WI38 (cell line): ENCODE measurements around the gene RSRC1.

ENCODE experiments used
- H3K4me3 ChIP-seq: 2 replicates; pipeline ENCODE4 v1.5.1; 2011; ENCODE audit warnings: low read depth, mild to moderate bottlenecking, control low read depth, low read length
- TF ChIP-seq, protein P1 (sequence below): IDR thresholded peaks from 2 replicates; pipeline ENCODE4 v1.5.1; 2012; ENCODE audit warnings: low read depth, mild to moderate bottlenecking, control low read depth, low read length

RSRC1 gene

DNA sequence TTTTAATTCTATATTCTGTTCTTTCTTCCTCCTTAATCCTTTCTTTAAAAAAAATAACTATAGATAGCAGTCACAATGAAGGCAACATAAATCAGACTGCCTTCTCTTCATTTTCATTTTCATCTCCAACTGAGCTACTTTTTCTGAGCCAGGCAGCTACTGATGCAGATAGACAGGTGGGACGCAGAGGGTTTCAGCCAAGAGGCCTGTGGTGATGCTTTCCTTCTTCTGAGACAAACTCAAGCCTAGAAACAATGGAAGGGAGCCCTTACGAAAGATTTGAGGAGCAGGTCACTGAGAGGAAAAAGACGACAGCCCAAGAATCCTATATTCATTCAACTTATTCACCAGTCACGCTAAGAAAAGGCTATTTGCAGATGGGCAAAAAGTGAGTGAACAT is 241.1 kb downstream of the RSRC1 start:
- TF ChIP-seq, protein P1, sequence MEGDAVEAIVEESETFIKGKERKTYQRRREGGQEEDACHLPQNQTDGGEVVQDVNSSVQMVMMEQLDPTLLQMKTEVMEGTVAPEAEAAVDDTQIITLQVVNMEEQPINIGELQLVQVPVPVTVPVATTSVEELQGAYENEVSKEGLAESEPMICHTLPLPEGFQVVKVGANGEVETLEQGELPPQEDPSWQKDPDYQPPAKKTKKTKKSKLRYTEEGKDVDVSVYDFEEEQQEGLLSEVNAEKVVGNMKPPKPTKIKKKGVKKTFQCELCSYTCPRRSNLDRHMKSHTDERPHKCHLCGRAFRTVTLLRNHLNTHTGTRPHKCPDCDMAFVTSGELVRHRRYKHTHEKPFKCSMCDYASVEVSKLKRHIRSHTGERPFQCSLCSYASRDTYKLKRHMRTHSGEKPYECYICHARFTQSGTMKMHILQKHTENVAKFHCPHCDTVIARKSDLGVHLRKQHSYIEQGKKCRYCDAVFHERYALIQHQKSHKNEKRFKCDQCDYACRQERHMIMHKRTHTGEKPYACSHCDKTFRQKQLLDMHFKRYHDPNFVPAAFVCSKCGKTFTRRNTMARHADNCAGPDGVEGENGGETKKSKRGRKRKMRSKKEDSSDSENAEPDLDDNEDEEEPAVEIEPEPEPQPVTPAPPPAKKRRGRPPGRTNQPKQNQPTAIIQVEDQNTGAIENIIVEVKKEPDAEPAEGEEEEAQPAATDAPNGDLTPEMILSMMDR: no peak
- no peak overlapping the region for H3K4me3 ChIP-seq

DNA sequence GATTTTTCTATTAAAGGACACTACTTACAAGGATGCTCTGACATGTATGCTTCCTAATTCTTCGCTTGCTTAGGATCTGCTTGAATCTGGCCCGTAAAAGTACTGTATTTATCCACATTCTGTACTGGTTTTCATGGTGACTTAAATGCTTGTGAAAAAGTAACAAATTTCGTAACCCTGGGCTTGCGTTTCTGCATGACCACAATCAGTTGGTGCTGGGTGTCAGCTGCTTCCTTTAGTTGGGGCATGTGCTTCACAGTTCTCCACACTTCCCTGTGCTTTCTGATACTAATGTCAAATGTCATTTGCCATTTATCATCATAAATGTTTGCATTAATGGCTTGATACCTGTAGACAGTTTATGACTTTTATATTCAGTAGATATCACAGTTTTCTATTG is 242.7 kb downstream of the RSRC1 start:
- TF ChIP-seq, protein P1: no peak
- no peak overlapping the region for H3K4me3 ChIP-seq

DNA sequence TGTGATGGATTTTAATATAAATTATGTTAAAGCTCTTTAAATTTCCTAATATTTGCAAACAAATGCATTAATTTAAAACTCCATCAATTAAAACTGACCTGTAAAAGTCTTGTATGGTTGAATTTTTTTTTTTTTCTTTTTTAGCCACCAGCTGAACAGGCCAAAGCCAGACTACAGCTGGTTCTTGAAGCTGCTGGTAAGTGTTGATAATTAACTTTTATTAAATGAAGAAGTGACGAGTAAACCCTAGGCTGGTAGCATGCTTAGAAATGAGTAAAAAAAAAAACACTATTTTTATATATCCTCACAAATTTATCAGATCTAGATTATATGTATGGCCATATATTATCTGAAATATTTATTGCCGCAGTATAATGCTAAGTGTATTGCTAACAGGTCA is 244.8 kb downstream of the RSRC1 start:
- TF ChIP-seq, protein P1: no peak
- H3K4me3 ChIP-seq: no peak overlapping the region

DNA sequence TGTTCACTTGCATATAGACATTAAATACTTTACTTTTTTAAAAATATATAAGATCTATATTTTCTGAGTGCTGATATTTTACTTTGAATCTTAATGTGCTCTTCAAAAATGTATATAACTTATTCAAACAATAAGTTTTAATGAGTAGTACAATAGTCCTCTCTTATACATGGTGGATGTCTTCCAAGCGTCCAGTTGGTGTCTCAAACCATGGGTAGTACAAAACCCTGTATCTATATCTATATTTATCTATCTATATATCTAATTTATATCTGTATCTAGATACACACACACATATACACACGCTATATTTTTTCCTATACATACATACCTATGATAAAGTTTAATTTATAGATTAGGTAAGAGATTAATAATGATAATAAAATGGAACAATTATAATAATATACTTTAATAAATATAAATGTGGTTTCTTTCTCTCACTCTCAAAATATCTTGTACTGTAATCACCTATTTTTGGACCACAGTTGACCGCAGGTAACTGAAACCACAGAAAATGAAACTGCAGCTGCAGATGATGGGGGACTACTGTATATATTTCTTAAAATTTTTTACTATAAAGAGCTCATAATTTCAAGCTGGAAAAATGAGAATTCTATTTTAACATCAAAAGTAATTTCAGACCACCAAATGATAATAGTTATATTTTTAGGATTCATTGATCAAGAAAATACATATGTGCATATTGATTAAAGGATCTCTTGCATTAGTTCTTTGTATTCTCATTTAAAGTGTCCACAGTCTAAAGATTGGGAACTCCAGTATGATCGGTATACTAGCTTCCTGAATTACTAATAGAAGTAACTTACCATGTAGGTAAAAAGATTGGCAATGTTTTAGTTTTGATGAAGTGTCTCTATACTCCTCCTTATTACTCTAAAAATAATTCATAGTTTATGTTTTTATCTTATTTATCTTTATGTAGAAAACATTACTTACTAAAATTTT is 246.0 kb downstream of the RSRC1 start:
- TF ChIP-seq, protein P1: no peak
- no peak overlapping the region for H3K4me3 ChIP-seq

DNA sequence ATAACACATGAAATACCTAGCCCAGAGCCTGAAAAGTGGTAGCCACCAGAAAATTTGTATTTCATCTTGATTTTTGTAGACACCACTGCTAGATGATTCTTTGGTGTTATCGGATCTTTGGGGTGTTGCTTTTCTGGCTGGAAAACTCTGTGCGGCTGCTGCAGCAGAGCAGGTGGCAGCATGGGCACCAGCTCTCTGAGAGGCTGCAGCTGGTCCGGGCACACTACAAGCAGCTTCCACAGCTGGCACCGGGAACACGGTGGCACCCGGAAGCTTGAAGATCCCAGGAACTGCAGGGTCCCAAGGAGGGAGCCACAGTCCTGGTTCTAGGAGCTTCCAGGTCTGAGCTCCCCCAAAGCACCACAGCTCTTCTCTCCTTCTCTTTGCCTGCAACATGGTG is 249.4 kb downstream of the RSRC1 start:
- TF ChIP-seq, protein P1: no peak

DNA sequence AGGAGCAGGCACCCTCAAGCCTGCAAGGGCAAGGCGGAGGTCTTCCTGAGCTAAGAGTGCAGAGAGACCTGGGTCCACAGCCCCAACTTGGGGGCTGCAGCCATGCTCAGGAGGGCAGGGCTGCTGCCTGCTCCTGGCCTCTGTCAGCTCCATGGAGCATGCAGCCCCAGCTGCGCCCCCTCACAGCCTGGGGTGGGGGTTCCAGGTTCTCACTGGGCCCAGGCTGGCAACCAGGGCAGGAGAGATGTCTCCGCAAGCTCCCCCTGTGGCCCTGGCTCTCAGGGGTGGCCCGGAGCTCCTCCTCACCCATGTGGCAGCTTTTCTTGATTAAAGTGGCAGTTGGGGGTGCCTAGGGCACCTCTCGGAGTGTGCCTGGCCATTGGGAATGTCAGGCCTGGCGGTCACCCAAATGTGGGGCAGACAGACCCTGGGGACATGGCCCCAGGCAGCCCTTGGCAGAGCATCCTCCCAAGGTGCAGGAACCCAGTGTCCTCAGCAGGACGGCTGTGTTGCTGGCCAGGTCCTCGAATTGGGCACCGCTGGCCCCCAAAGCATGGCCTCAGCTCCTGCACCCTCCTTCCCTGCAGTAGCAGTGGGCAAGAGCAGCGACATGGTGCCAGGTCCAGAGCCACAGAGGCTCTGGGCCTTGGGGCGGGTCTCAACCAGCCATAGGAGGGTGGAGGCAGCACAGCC is 251.0 kb downstream of the RSRC1 start:
- no peak overlapping the region for H3K4me3 ChIP-seq
- TF ChIP-seq, protein P1: no peak

More for the DNA sequence above, 249.4 kb downstream of the RSRC1 start:
- no peak overlapping the region for H3K4me3 ChIP-seq

DNA sequence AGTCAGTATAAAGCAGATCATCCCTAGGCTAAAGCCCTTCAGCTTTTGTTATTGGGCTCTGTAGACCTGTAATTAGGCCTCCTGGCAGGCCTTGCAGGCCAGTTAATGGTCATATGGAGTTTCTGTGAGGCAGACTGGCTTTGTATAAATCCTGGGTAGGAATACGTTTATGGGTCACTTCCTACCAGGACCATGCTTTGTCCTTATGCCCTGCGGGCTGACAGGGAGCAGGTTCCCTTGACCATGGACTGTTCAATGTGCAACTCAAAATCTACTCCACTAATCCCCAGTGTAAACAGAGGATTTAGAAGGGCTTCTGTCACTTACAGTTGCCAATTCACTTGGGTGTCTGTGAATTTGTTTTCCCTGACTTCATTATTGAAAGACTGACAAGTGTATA is 258.4 kb downstream of the RSRC1 start:
- H3K4me3 ChIP-seq: no peak overlapping the region
- TF ChIP-seq, protein P1: no peak
